Right atrium auricular region (tissue), 2 donors: Measurements from ENCODE around the gene MCOLN3. TPM values are rescaled to one million over a fixed set of nuclear protein-coding genes. Genes with fewer than 3 reads are reported as not detected.

ENCODE experiments used
- DNase-seq: peaks from one replicate; pipeline ENCODE4 v3.0.0-alpha.2; 2019; ENCODE audit warnings: low spot score
- H3K27ac ChIP-seq, 2 donors: fragments of 200-600 bp; sonication (generic); 1 replicate in 1 of 2; 2 replicates in 1 of 2; pipeline ENCODE4 v1.5.1; 2016 to 2019
- H3K27me3 ChIP-seq, 2 donors: fragments of 200-600 bp; sonication (generic); one replicate each; pipeline versions ENCODE4 v1.5.1 to v1.6.0; 2017 to 2019
- H3K36me3 ChIP-seq: fragments of 200-600 bp; sonication (generic); one replicate; pipeline ENCODE4 v1.5.1; 2016
- H3K4me1 ChIP-seq, 2 donors: fragments of 200-600 bp; sonication (generic); one replicate each; pipeline versions ENCODE4 v1.5.1 to v1.6.0; 2017 to 2019
- H3K4me3 ChIP-seq, 2 donors: fragments of 200-600 bp; sonication (generic); 1 replicate in 1 of 2; 2 replicates in 1 of 2; pipeline ENCODE4 v1.5.1; 2017 to 2019; ENCODE audit warnings: mild to moderate bottlenecking in 1 of 2, moderate library complexity in 1 of 2
- H3K9me3 ChIP-seq, 2 donors: fragments of 200-600 bp; sonication (generic); one replicate each; pipeline ENCODE4 v1.5.1; 2019
- CTCF ChIP-seq, 2 donors: fragments of 200-600 bp; sonication (generic); IDR thresholded peaks; one replicate each; pipeline ENCODE4 v1.5.1; 2019; ENCODE audit warnings: antibody characterized with exemption in 2 of 2
- total RNA-seq, 2 donors: library from RNA; depleted of rRNA; stranded (reverse); fragments of >200 nt; gene quantifications; one replicate each; pipeline ENCODE4 v1.1.0, GENCODE V29; 2016

MCOLN3 gene
- total RNA-seq, 2 donors from 2014 or later = 2.9 to 5.5 TPM

GRCh38 chr1:84971957-84972356 is 76.3 kb downstream of the MCOLN3 start:
- TF ChIP-seq CTCF (IDR thresholded peaks at IDR 0.05) = no peak
- DNase-seq = no peak
- H3K4me3 ChIP-seq = no peak overlapping the region
- H3K27ac ChIP-seq = no peak overlapping the region
- H3K36me3 ChIP-seq = no peaks in the 10 kb centered on the region
- H3K27me3 ChIP-seq = no peaks in the 10 kb centered on the region
- H3K9me3 ChIP-seq = no peaks in the 10 kb centered on the region
- H3K4me1 ChIP-seq = no peaks in the 10 kb centered on the region

GRCh38 chr1:84969489-84970250 is 78.6 kb downstream of the MCOLN3 start:
- Histone ChIP-seq H3K27ac (no peak overlapping the region), H3K36me3 (no peaks in the 10 kb centered on the region), H3K4me3 (no peak overlapping the region), H3K27me3 (no peaks in the 10 kb centered on the region), H3K4me1 (no peaks in the 10 kb centered on the region), H3K9me3 (no peaks in the 10 kb centered on the region)
- DNase-seq = no peak
- no peak for TF ChIP-seq CTCF (IDR thresholded peaks at IDR 0.05)

GRCh38 chr1:84968865-84969264 is 79.4 kb downstream of the MCOLN3 start:
- H3K27ac ChIP-seq = no peak overlapping the region
- no peaks in the 10 kb centered on the region for H3K27me3 ChIP-seq
- DNase-seq = no peak
- no peaks in the 10 kb centered on the region for H3K4me1 ChIP-seq
- no peaks in the 10 kb centered on the region for H3K36me3 ChIP-seq
- no peak for TF ChIP-seq CTCF (IDR thresholded peaks at IDR 0.05)
- H3K4me3 ChIP-seq = no peak overlapping the region
- H3K9me3 ChIP-seq = no peaks in the 10 kb centered on the region

GRCh38 chr1:84968101-84968500 is 80.2 kb downstream of the MCOLN3 start:
- H3K27ac ChIP-seq = no peak overlapping the region
- H3K4me1 ChIP-seq = no peaks in the 10 kb centered on the region
- no peak overlapping the region for H3K4me3 ChIP-seq
- no peaks in the 10 kb centered on the region for H3K36me3 ChIP-seq
- H3K9me3 ChIP-seq = no peaks in the 10 kb centered on the region
- no peaks in the 10 kb centered on the region for H3K27me3 ChIP-seq
- no peak for TF ChIP-seq CTCF (IDR thresholded peaks at IDR 0.05)
- no peak for DNase-seq

Other genes starting within 250 kb of the MCOLN3 start
- 10 to 100 TPM; 40.4 to 56.7 TPM for gene LPAR3, start 155.3 kb downstream of the MCOLN3 start, total RNA-seq
- under 1 TPM in 1 of 2 donors, not detected in 1; 0.90 TPM for gene MCOLN2, start 51.4 kb downstream of the MCOLN3 start, total RNA-seq
- gene SYDE2, start 152.5 kb upstream of the MCOLN3 start, total RNA-seq = 10 to 100 TPM; 15.4 to 21.8 TPM
- 1 to 10 TPM; 7.5 to 8.6 TPM for gene C1orf52, start 211.2 kb upstream of the MCOLN3 start, total RNA-seq
- gene BCL10, start 228.1 kb upstream of the MCOLN3 start, total RNA-seq = 1 to 10 TPM; 7.5 to 8.0 TPM